ENCODE results near the gene BID. TPM values are rescaled to one million over a fixed set of nuclear protein-coding genes. Genes with fewer than 3 reads are reported as not detected.

Gene BID
- total and polyA plus RNA-seq, 2 of the 8 experiments (the other 6 are each of a cell fraction or from before 2014, with no cell fraction given), result 39.3 to 114 TPM

DNA sequence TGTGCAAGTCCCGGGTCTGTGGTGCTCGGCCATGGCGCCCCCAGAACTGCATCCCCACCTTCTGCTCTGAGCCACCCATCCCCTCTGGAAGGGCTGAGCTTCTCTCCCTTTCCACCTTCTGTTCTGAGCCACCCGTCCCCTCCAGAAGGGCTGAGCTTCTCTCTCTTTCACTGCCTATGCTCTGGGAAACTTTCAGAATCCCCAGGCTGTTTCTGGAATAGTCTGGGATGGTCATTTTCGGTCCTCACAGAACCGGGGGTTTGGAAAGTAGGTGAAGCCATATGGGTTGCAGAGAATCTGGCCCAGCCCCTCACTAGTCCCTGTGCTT, 3.4 kb upstream of the BID start (continued):
- TF ChIP-seq, protein P1, sequence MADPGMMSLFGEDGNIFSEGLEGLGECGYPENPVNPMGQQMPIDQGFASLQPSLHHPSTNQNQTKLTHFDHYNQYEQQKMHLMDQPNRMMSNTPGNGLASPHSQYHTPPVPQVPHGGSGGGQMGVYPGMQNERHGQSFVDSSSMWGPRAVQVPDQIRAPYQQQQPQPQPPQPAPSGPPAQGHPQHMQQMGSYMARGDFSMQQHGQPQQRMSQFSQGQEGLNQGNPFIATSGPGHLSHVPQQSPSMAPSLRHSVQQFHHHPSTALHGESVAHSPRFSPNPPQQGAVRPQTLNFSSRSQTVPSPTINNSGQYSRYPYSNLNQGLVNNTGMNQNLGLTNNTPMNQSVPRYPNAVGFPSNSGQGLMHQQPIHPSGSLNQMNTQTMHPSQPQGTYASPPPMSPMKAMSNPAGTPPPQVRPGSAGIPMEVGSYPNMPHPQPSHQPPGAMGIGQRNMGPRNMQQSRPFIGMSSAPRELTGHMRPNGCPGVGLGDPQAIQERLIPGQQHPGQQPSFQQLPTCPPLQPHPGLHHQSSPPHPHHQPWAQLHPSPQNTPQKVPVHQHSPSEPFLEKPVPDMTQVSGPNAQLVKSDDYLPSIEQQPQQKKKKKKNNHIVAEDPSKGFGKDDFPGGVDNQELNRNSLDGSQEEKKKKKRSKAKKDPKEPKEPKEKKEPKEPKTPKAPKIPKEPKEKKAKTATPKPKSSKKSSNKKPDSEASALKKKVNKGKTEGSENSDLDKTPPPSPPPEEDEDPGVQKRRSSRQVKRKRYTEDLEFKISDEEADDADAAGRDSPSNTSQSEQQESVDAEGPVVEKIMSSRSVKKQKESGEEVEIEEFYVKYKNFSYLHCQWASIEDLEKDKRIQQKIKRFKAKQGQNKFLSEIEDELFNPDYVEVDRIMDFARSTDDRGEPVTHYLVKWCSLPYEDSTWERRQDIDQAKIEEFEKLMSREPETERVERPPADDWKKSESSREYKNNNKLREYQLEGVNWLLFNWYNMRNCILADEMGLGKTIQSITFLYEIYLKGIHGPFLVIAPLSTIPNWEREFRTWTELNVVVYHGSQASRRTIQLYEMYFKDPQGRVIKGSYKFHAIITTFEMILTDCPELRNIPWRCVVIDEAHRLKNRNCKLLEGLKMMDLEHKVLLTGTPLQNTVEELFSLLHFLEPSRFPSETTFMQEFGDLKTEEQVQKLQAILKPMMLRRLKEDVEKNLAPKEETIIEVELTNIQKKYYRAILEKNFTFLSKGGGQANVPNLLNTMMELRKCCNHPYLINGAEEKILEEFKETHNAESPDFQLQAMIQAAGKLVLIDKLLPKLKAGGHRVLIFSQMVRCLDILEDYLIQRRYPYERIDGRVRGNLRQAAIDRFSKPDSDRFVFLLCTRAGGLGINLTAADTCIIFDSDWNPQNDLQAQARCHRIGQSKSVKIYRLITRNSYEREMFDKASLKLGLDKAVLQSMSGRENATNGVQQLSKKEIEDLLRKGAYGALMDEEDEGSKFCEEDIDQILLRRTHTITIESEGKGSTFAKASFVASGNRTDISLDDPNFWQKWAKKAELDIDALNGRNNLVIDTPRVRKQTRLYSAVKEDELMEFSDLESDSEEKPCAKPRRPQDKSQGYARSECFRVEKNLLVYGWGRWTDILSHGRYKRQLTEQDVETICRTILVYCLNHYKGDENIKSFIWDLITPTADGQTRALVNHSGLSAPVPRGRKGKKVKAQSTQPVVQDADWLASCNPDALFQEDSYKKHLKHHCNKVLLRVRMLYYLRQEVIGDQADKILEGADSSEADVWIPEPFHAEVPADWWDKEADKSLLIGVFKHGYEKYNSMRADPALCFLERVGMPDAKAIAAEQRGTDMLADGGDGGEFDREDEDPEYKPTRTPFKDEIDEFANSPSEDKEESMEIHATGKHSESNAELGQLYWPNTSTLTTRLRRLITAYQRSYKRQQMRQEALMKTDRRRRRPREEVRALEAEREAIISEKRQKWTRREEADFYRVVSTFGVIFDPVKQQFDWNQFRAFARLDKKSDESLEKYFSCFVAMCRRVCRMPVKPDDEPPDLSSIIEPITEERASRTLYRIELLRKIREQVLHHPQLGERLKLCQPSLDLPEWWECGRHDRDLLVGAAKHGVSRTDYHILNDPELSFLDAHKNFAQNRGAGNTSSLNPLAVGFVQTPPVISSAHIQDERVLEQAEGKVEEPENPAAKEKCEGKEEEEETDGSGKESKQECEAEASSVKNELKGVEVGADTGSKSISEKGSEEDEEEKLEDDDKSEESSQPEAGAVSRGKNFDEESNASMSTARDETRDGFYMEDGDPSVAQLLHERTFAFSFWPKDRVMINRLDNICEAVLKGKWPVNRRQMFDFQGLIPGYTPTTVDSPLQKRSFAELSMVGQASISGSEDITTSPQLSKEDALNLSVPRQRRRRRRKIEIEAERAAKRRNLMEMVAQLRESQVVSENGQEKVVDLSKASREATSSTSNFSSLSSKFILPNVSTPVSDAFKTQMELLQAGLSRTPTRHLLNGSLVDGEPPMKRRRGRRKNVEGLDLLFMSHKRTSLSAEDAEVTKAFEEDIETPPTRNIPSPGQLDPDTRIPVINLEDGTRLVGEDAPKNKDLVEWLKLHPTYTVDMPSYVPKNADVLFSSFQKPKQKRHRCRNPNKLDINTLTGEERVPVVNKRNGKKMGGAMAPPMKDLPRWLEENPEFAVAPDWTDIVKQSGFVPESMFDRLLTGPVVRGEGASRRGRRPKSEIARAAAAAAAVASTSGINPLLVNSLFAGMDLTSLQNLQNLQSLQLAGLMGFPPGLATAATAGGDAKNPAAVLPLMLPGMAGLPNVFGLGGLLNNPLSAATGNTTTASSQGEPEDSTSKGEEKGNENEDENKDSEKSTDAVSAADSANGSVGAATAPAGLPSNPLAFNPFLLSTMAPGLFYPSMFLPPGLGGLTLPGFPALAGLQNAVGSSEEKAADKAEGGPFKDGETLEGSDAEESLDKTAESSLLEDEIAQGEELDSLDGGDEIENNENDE (IDR thresholded peaks at IDR 0.05; ENCODE audit: insufficient replicate concordance, low read length), result no peak
- TF ChIP-seq CEBPB (IDR thresholded peaks at IDR 0.05; ENCODE audit: low read depth, low read length), result no peak
- no peak for TF ChIP-seq BRCA1 (IDR thresholded peaks at IDR 0.05; ENCODE audit: low read depth, low read length)
- TF ChIP-seq ZNF274 (IDR thresholded peaks at IDR 0.05; ENCODE audit: borderline replicate concordance, extremely low read depth, low read length), result no peak
- no peak for TF ChIP-seq GABPA (IDR thresholded peaks at IDR 0.05; ENCODE audit: borderline replicate concordance, insufficient read depth, low read length)
- TF ChIP-seq RAD21 (IDR thresholded peaks at IDR 0.05 in 1 of 2, conservative IDR thresholded peaks at IDR 0.05 in 1 of 2; ENCODE audit: low read depth in 2 of 2, low read length in 2 of 2), result no peak
- TF ChIP-seq EGR1 (IDR thresholded peaks at IDR 0.05; ENCODE audit: borderline replicate concordance, low read depth, low read length), result no peak
- TF ChIP-seq PHF8 (conservative IDR thresholded peaks at IDR 0.05; ENCODE audit: low read depth, low read length), result no peak
- no peak for TF ChIP-seq SIX5 (IDR thresholded peaks at IDR 0.05; ENCODE audit: low read depth, low read length)
- no peak for TF ChIP-seq RBBP5 (IDR thresholded peaks at IDR 0.05; ENCODE audit: borderline replicate concordance, low read depth, low read length)
- no peak for TF ChIP-seq ASH2L (IDR thresholded peaks at IDR 0.05; ENCODE audit: low read length)
- no peak for TF ChIP-seq GTF2F1 (IDR thresholded peaks at IDR 0.05; ENCODE audit: borderline replicate concordance, low read depth, low read length)
- TF ChIP-seq SIRT6 (IDR thresholded peaks at IDR 0.05; ENCODE audit: low read length), result no peak
